Kidney (tissue), 14 donors: ENCODE data around the gene ARL6. TPM values are rescaled to one million over a fixed set of nuclear protein-coding genes. Genes with fewer than 3 reads are reported as not detected.

ENCODE experiments used
- DNase-seq, 5 donors: peaks; one replicate each; pipeline ENCODE4 v3.0.0-alpha.2; 2013 to 2020
- FAIRE-seq: peaks from 2 replicates; lab custom pipeline; 2012; peaks lifted over from hg19 to GRCh38; lab: Jason Lieb, UNC
- H3K27ac ChIP-seq, 2 donors: one replicate each; pipeline ENCODE4 v1.7.0; 2013; ENCODE audit warnings: low read depth in 2 of 2, low read length in 2 of 2, inconsistent platforms in 1 of 2
- H3K27me3 ChIP-seq: one replicate; pipeline ENCODE4 v1.7.1; 2013; ENCODE audit warnings: low read length, inconsistent platforms; ENCODE audit not compliant: control insufficient read depth, insufficient read depth
- H3K36me3 ChIP-seq, 3 donors: one replicate each; pipeline versions ENCODE4 v1.7.0 to v1.7.1; 2013; ENCODE audit warnings: low read length in 3 of 3, control low read depth in 1 of 3, inconsistent platforms in 1 of 3; ENCODE audit not compliant: insufficient read depth in 3 of 3, control insufficient read depth in 2 of 3
- H3K4me1 ChIP-seq, 3 donors: one replicate each; pipeline versions ENCODE4 v1.7.0 to v1.7.1; 2013; ENCODE audit warnings: low read length in 3 of 3, inconsistent platforms in 1 of 3, low read depth in 1 of 3; ENCODE audit not compliant: control insufficient read depth in 2 of 3, insufficient read depth in 2 of 3
- H3K4me3 ChIP-seq, 3 donors: one replicate each; pipeline versions ENCODE4 v1.7.0 to v1.8.1; 2013; ENCODE audit warnings: low read length in 3 of 3, control low read depth in 1 of 3, inconsistent platforms in 1 of 3
- H3K9ac ChIP-seq, 3 donors: one replicate each; pipeline versions ENCODE4 v1.7.0 to v1.7.1; 2013; ENCODE audit warnings: low read length in 3 of 3, control low read depth in 1 of 3, inconsistent platforms in 1 of 3
- H3K9me3 ChIP-seq, 3 donors: one replicate each; pipeline versions ENCODE4 v1.7.0 to v1.7.1; 2013; ENCODE audit warnings: low read length in 3 of 3, control low read depth in 1 of 3, inconsistent platforms in 1 of 3; ENCODE audit not compliant: control insufficient read depth in 2 of 3, insufficient read depth in 1 of 3
- intact Hi-C: fragments of 100-400 bp; cut with DNase I; formaldehyde crosslinking; loops from one replicate; pipeline ENCODE4 v1.11.1; 2022
- polyA plus RNA-seq: library from polyadenylated mRNA; stranded (reverse); fragments of 350-450 nt; fragmentation: Illumina TruSeq; extraction: RNeasy Lipid Tissue Mini Kit (QIAGEN cat#74804); gene quantifications from one replicate; pipeline ENCODE4 v1.2.3, GENCODE V29; 2014; ENCODE audit warnings: low read depth, low replicate concordance; ENCODE audit not compliant: insufficient read depth
- total RNA-seq: library from RNA; stranded (reverse); fragmentation: NEBNext Ultra II Directional; extraction: Animal tissue kit (Norgen Biotek cat#: 25700); gene quantifications from one replicate; pipeline ENCODE4 v1.2.1, GENCODE V29; 2021
- TF ChIP-seq, protein P1 (sequence below): IDR thresholded peaks from 3 replicates; pipeline ENCODE4 v1.5.1; 2012; ENCODE audit warnings: mild to moderate bottlenecking, moderate library complexity, borderline replicate concordance; ENCODE audit not compliant: insufficient read depth; ENCODE audit errors: extremely low read depth
- donor health status: control.
- donor health status: control.
- donor health status: control.
- donor health status: control.
- donor health status: control.
- donor health status: DM: yes; HTN: yes; CAD: no.
- donor health status: Normal renal cell carcinoma (clear cell type).

The ARL6 gene
- total and polyA plus RNA-seq, 2 donors from 2014 or later: 7.8 to 10.7 TPM

DNA sequence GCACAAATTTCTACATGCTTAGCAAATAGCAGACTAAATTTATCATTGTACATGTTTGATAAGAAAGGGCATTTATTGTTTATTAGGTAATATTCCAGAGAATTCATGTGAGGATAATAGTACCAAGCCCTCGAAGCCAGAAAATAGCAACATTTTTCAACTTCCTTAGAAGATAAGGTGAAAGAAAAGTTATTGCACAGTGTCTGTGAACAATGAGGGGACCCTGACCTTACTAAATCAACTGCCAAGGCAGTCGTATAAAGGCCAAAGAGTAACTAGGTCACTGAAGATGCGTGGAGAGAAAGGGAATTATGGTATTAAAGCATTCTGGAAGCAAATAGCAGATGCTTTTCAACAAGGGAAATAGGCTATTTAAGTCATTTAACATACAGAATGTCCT is 20.3 kb upstream of the ARL6 start:
- no peak for DNase-seq
- Histone ChIP-seq H3K27ac (no peak overlapping the region), H3K27me3 (no peaks in the 10 kb centered on the region), H3K4me1 (no peaks in the 10 kb centered on the region), H3K4me3 (no peak overlapping the region), H3K9me3 (no peaks in the 10 kb centered on the region), H3K9ac (no peak overlapping the region), H3K36me3 (no peaks in the 10 kb centered on the region)
- intact Hi-C loops: no loop called here
- no peak for FAIRE-seq
- TF ChIP-seq, protein P1, sequence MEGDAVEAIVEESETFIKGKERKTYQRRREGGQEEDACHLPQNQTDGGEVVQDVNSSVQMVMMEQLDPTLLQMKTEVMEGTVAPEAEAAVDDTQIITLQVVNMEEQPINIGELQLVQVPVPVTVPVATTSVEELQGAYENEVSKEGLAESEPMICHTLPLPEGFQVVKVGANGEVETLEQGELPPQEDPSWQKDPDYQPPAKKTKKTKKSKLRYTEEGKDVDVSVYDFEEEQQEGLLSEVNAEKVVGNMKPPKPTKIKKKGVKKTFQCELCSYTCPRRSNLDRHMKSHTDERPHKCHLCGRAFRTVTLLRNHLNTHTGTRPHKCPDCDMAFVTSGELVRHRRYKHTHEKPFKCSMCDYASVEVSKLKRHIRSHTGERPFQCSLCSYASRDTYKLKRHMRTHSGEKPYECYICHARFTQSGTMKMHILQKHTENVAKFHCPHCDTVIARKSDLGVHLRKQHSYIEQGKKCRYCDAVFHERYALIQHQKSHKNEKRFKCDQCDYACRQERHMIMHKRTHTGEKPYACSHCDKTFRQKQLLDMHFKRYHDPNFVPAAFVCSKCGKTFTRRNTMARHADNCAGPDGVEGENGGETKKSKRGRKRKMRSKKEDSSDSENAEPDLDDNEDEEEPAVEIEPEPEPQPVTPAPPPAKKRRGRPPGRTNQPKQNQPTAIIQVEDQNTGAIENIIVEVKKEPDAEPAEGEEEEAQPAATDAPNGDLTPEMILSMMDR: no peak

DNA sequence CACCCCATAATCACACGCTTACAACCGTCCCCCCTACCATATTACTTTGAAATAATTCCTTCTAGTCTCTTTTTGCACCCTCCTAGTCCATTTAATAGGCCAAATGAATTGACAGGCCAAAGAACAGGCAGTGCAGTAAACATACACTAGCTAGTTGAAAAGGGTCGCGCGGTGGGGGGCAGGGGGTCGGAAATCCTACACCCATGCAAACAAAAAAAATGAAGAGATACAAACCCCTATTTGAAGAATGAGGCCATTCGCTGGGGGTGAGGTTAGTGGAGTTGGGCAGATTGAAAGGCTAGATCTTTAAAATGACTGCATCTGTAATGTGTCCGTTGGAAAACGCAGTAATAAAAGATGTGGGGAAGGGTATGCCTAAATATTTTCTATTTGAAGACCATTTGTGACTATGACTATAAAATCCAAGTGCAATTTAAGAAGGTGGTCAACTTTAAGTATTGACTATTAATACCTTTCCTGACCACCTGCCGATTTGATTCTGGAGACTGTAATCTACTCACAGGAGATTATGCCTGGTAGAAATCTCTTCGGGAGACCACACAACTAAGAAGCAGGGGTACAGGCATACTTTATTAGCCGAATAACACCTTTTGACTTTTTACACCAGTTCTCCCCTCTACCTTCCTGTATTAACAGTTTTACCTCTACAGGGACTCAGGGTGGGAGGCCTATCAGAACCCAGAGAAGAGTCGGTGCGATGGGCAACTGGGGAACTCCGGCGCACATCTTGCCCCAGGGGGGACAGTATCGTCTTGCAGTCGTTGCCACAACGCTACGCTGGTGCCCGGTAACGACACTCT is 762 bp upstream of the ARL6 start:
- peak in 3 of 5 donors; percentile 9 to 54 (median 10) for DNase-seq
- peak overlapping the region; percentile 96 to 99 (median 98) for H3K4me3 ChIP-seq
- TF ChIP-seq, protein P1: no peak
- H3K36me3 ChIP-seq: no peaks in the 10 kb centered on the region
- H3K27ac ChIP-seq: peak overlapping the region; percentile 38 to 59
- intact Hi-C loops: no loop called here
- H3K9ac ChIP-seq: peak overlapping the region; percentile 72 to 95 (median 81)
- H3K4me1 ChIP-seq: peaks cover 0 to 2% (median 0%) of the 10 kb centered on the region in 3 donors
- H3K9me3 ChIP-seq: no peaks in the 10 kb centered on the region
- no peak for FAIRE-seq
- H3K27me3 ChIP-seq: no peaks in the 10 kb centered on the region

DNA sequence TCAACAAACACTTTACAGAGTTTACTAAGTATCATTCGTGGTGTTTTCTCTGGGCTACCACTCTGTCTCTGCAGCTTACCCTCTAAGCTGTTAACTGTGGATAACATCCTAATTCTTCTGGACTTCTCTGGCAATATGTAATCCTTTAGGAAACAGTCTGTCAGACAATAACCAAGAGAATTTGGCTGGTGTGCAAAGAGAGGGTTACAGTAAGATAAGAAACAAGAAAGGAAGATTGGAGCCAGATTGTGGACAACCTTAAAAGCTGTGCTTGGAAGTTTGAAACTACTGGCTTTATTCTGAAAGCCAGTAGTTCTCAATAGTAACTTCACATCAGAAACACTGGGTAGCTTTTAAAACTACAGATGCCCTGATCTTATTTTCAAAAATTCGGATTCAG is 778 bp downstream of the ARL6 start:
- no peak for FAIRE-seq
- Histone ChIP-seq H3K27ac (no peak overlapping the region), H3K36me3 (no peaks in the 10 kb centered on the region), H3K4me3 (peak overlapping the region; percentile 96 to 99 (median 98)), H3K27me3 (no peaks in the 10 kb centered on the region), H3K9me3 (no peaks in the 10 kb centered on the region), H3K4me1 (peaks cover 0 to 2% (median 0%) of the 10 kb centered on the region in 3 donors), H3K9ac (peak overlapping the region; percentile 27 to 95 (median 72))
- TF ChIP-seq, protein P1: no peak
- intact Hi-C loops: no loop called here
- peak in 1 of 5 donors; percentile 5 for DNase-seq
